Posterior cingulate gyrus (tissue), 11 donors: Measurements from ENCODE around the gene DLEC1.

Experiments used
- DNase-seq, 10 donors: peaks; one replicate each; pipeline versions ENCODE4 v3.0.0 to v3.0.0-alpha.2; 2020 to 2021; ENCODE audit warnings: mixed read lengths in 3 of 10
- intact Hi-C: fragments of 100-400 bp; cut with DNase I; formaldehyde crosslinking; loops from one replicate; pipeline ENCODE4 v1.15.1; 2023

Gene DLEC1, protein sequence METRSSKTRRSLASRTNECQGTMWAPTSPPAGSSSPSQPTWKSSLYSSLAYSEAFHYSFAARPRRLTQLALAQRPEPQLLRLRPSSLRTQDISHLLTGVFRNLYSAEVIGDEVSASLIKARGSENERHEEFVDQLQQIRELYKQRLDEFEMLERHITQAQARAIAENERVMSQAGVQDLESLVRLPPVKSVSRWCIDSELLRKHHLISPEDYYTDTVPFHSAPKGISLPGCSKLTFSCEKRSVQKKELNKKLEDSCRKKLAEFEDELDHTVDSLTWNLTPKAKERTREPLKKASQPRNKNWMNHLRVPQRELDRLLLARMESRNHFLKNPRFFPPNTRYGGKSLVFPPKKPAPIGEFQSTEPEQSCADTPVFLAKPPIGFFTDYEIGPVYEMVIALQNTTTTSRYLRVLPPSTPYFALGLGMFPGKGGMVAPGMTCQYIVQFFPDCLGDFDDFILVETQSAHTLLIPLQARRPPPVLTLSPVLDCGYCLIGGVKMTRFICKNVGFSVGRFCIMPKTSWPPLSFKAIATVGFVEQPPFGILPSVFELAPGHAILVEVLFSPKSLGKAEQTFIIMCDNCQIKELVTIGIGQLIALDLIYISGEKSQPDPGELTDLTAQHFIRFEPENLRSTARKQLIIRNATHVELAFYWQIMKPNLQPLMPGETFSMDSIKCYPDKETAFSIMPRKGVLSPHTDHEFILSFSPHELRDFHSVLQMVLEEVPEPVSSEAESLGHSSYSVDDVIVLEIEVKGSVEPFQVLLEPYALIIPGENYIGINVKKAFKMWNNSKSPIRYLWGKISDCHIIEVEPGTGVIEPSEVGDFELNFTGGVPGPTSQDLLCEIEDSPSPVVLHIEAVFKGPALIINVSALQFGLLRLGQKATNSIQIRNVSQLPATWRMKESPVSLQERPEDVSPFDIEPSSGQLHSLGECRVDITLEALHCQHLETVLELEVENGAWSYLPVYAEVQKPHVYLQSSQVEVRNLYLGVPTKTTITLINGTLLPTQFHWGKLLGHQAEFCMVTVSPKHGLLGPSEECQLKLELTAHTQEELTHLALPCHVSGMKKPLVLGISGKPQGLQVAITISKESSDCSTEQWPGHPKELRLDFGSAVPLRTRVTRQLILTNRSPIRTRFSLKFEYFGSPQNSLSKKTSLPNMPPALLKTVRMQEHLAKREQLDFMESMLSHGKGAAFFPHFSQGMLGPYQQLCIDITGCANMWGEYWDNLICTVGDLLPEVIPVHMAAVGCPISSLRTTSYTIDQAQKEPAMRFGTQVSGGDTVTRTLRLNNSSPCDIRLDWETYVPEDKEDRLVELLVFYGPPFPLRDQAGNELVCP (N-terminal part only)

GRCh38 chr3:38039101-38039898, at the start of gene DLEC1:
TSS of gene DLEC1 (plus strand) at chr3:38039208. CDS start at chr3:38039226, 18 bp downstream.
- intact Hi-C loops = no loop called here

GRCh38 chr3:37989821-37990480, 49.1 kb upstream of the DLEC1 start:
- intact Hi-C loops = no loop called here

More at GRCh38 chr3:38039101-38039898, at the start of gene DLEC1:
- peak in 4 of 10 donors; percentile 2 to 90 (median 32) for DNase-seq

DNA sequence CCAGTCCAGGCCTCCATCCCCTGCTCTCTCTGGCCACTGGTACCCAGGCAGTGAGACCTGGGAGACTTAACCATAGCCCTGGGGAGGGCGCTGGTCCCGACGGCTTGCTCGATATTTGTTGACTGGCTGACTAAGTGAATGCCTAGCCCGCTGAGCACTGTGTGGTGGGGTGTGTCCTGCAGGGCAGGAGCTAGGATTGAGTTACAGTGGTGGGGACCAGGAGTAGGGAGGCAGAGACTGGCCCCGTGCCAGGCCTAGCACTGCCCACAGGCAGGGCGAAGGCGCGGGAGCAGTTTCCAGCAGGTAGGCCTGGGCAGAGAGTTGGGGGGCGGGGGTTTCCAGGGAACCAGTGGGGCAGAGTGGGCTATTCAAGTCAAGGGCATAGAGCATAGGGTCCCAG, 48.5 kb upstream of the DLEC1 start, which contains the start of gene VILL:
Gene VILL (plus strand): TSS at position 260 of the 400 bp plus-strand sequence. CDS start 2,887 bp downstream, outside the sequence.
- DNase-seq = peak in 1 of 10 donors; percentile 72
- intact Hi-C loops = no loop called here

More at GRCh38 chr3:37989821-37990480, 49.1 kb upstream of the DLEC1 start:
- peak in 2 of 10 donors; percentile 36 to 55 for DNase-seq

GRCh38 chr3:37991109-37991508, 47.9 kb upstream of the DLEC1 start:
- DNase-seq = peak in 1 of 10 donors; percentile 26
- intact Hi-C loops = no loop called here

DNA sequence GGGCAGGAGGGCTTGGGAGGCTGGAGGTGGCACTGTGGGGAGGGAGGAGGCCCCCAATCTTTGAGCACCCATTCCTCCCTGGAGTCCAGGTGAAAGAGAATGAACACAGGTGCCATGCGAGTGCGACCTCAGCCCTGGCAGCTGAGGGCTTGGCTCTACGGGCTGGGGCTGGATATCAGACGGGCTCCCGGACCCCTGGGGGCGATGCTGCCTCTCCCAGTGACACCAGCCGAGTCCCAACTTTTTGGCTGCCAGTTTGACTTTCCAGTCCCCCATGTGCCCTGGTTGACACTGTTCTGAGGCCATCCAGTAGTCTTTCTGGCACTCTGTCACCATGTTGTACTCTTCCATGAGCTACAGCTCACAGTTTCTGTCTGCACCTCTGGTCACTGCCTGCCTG, 47.2 kb upstream of the DLEC1 start:
- intact Hi-C loops = no loop called here
- DNase-seq = peak in 2 of 10 donors; percentile 52 to 66

- intact Hi-C loops = no loop called here
- DNase-seq = peak in 2 of 10 donors; percentile 20 to 30
Measured at GRCh38 chr3:37992271-37993066, 46.5 kb upstream of the DLEC1 start.

- intact Hi-C loops = no loop called here
- DNase-seq = no peak
Measured at GRCh38 chr3:37993067-37993455, 45.9 kb upstream of the DLEC1 start.

DNA sequence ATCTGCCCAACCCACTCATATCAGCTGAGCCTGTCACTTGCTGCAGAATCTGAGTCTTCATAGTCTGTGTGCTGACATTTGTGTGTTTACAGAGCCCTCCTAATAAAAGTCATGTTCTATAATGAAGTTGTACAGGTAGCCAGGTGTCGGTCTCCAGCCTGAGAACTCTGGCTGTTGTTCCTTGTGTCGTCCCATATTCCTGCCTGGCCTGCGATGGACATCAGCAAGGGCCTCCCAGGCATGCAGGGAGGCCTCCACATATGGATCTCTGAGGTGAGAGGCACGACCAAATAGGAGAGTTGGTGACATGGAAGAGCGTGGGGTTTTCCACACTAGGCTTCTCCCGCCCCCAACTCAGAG, 45.6 kb upstream of the DLEC1 start:
- intact Hi-C loops = no loop called here

GRCh38 chr3:37993820-37994638, 45.0 kb upstream of the DLEC1 start:
- intact Hi-C loops = no loop called here
- peak; percentile 55 to 96 (median 72) for DNase-seq

More for the DNA sequence above, 45.6 kb upstream of the DLEC1 start:
- DNase-seq = peak in 1 of 10 donors; percentile 38

DNA sequence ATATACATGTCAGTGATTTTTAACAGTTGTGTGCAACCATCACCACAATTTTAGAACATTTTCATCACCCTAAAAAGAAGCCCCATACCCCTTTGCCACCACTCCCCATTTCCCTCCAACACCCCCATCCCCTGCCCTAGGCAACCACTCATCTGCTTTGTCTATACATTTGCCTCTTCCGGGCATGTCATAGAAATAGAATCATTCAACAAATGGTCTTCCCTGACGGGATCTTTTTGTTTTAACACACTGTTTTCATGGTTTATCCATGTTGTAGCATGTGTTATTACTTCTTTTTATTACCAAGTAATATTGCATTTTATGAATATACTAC, 44.4 kb upstream of the DLEC1 start:
- DNase-seq = no peak
- intact Hi-C loops = no loop called here

GRCh38 chr3:37995652-37996641, 43.1 kb upstream of the DLEC1 start:
- DNase-seq = peak in 1 of 10 donors; percentile 27
- intact Hi-C loops = no loop called here

GRCh38 chr3:37996785-37997301, 42.2 kb upstream of the DLEC1 start:
- DNase-seq = peak in 6 of 10 donors; percentile 49 to 79 (median 61)
- intact Hi-C loops = no loop called here

DNA sequence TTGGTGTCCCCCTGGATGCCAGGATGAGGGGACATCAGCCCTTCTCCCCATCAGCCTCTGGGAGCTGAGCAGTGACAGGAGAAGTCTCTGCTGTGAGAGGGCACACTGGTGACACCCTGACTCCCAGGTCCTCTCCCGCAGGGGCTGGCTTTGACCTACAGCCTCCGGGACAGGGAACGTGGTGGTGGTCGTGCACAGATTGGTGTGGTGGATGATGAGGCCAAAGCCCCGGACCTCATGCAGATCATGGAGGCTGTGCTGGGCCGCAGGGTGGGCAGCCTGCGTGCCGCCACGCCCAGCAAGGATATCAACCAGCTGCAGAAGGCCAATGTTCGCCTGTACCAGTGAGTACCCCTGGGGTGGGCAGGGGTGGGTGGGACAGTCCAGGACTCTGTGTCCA, 41.7 kb upstream of the DLEC1 start:
- peak in 1 of 10 donors; percentile 52 for DNase-seq
- intact Hi-C loops = no loop called here

DNA sequence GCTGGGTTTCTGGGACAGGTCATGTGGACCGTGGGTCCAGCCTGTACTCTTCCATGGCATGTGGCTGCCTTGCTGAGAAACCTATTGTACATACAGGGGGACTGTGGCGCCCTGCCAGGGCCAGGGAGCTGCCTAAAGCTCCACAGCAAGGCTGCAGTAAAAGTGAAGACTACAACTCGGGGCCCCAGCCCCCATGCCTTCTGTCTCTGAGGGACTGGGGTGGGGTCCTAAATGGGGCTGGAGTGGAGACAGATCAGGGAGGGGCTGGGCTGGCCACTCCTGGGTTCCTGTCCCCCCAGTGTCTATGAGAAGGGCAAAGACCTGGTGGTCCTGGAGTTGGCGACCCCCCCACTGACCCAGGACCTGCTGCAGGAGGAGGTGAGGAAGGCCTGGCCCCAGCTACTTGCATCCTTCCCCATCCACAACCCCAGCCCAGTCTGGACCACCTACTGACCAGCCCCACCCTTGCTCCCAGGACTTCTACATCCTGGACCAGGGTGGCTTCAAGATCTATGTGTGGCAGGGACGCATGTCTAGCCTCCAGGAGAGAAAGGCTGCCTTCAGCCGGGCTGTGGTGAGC, 41.1 kb upstream of the DLEC1 start:
- intact Hi-C loops = no loop called here
- DNase-seq = peak in 2 of 10 donors; percentile 53 to 72

DNA sequence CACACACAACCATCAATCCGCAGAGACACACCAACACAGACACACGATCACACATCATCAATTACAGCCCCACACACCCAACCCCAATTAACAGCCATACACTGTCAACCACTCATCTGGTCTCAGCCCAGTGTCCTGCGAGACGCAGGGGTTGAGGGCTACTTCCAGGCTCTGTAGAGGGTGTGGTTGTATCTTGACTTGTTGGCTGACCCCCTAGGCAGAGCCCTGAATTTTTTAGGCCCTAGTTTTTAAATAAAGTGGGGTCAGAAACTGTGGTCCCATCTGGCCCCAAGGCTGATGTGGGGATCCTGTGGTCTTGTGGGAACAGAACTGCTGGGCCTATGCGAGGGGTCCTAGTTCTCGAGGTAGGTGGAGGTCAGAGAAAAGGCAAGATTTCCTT, 39.2 kb upstream of the DLEC1 start:
- peak in 1 of 10 donors; percentile 57 for DNase-seq
- intact Hi-C loops = loop anchor here (10.0 kb wide), 1 partner anchor 165 kb away; the partner anchor contains the start of gene OXSR1
